Stimulated activated CD8-positive, alpha-beta memory T cell treated with anti-CD3 and anti-CD28 coated beads, Interleukin-4, amount 100 ng/mL, for 48 hours (primary cell): Measurements from ENCODE around the gene TIMD4.

Experiments used
- DNase-seq: peaks from one replicate; pipeline ENCODE4 v3.0.0-alpha.2; 2020

The TIMD4 gene

DNA sequence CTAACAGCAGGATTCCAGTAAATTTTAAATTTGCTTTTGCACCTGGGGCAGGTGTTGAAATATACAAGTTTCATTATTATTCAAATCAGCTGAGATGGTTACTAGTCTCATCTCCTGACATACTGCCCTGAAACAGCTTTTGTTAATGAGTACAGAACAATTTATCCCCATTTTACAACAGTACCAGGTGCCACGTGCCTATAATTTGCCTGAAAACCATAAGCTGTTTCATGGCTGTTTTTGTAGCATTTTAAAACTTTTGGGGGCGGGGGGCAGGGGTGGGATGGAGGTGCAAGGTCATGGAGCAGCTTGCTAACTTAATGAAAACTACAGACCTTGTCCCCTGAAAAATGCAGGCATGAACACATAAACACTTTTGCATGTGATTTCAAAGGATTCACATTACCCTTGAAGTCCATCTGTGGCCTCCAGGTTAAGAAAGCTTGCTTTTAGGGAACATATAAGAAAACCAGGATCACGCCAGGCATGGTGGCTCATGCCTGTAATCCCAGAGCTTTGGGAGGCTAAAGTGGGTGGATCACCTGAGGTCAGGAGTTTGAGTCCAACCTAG lies 42.1 kb downstream of the TIMD4 start:
- DNase-seq = no peak

GRCh38 chr5:156920042-156920860 lies 42.8 kb downstream of the TIMD4 start:
- peak; percentile 84 for DNase-seq

GRCh38 chr5:156918311-156918845 lies 44.6 kb downstream of the TIMD4 start:
- no peak for DNase-seq

DNA sequence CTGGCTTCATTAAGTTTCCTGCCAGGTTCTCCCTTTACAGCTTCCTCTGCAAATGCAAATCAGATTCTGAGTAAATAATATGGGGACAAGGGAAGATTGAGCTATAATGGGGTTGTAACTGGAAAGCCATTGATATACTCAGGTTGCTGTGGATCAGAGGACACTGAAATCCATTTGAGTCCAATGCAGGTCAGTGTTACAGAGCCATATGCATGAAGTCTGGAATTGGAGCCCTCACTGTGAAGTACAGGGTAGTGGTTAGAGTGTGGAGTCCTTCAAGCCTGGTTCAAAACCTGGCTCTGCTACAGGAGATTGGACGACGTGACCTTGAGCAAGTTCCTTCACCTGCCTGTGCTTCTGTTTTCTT lies 48.7 kb downstream of the TIMD4 start:
- DNase-seq = no peak

GRCh38 chr5:156913719-156914370 lies 49.2 kb downstream of the TIMD4 start:
- no peak for DNase-seq

DNA sequence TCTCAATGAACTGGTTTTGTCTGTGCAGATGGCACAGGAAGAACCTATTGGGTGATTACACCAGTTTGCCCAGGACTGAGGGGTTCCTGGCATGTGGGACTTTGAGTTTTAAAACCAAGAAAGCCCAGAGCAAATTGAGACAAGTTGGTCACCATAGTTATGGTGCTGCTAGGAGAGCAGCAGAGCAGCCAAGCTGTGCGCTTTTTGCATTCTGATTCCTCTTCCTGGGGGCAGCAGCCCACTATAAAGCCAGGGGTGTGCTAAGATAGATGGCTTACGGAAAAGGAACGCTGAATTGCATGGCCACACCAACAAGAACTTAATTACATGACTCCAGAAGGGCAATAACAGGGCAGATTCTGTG lies 49.7 kb downstream of the TIMD4 start:
- no peak for DNase-seq

DNA sequence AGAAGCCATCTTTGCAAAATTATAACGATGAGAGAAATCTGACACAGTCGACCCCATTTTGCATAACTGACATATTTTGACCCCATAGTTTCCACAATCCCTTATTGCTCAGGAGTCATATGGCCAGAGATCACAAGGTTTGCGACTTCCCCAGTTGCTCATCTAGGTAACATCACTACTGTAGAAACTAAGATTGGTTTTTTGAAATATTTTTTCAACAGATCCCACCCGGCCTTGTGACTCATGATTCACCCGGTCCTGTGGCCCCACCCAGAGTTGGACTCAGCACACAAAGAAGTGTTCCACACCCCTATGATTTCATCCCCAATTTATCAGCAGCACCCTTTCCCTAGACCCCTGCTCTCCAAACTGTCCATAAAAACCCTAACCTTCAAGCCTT lies 50.2 kb downstream of the TIMD4 start:
- DNase-seq = no peak

GRCh38 chr5:156909180-156909579 lies 53.8 kb downstream of the TIMD4 start:
- DNase-seq = no peak

DNA sequence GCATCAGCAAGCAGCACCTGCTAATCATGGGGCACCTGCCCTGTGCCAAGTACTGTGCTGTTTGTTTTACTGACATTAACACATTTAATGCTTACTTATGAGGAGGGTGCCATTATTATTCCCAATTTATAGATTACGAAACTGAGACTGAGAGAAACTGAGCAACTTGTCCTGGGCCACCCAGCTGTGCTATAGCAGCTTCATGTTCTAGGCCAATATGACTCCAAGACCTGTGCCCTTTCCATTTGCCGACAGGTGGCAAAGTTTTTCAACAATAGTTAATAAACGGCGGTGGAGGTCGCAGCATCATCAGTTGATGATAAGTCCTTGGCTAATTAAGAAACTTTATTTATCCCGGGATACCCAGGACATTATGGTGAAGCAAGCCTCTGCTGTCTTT lies 55.4 kb downstream of the TIMD4 start:
- DNase-seq = no peak

DNA sequence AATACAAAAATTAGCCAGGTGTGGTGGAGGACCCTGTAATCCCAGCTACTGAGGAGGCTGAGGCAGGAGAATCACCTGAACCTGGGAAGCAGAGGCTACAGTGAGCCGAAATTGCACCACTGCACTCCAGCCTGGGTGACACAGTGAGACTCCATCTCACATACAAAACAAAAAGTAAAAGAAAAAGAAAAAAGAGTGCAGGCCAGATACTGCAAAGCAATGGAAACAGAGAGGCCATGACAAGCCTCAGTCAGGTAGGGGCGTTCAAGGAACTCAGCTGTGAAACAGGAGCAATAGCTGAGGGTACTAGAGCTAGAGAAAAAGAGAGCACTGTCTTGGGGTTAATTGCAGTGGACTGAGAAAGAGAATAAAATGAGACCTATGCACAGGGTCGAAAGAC lies 56.2 kb downstream of the TIMD4 start:
- no peak for DNase-seq

DNA sequence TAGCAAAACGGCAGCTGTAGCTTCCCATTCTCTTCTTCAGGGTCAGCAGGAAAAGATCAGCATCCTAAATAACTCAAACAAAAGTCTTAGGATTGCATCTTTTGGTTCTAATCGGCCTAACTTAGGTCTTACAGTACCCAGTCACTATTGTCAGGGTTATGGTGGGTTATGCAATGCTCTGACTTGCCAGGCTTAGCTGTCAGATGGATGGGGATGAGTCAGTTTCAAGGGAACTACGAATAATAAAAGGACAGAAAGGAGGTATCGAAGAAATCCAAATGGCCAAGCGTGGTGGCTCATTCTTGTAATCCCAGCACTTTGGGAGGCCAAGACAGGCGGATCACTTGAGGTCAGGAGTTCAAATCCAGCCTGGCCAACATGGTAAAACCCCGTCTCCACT lies 66.5 kb downstream of the TIMD4 start:
- no peak for DNase-seq

- DNase-seq = no peak
Observed at GRCh38 chr5:156893517-156893916, 69.5 kb downstream of the TIMD4 start.

DNA sequence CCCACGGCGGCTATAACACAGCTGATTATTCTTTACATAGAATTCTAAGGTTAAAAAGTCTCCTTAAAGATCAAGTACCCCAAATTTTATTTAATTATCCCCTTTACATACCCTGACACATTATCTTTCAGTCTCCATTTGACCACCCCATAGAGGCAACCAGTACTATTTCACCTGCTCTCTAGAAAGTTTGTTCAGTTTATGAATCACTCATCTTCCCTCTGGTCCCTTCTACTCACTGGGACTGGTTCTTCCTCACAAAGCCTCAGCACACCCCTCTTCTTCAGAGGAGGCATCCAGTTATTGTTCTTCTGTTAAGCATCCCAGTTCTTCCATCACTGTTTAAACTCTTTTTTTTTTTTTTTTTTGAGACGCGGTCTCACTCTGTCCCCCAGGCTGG lies 70.2 kb downstream of the TIMD4 start:
- DNase-seq = no peak

DNA sequence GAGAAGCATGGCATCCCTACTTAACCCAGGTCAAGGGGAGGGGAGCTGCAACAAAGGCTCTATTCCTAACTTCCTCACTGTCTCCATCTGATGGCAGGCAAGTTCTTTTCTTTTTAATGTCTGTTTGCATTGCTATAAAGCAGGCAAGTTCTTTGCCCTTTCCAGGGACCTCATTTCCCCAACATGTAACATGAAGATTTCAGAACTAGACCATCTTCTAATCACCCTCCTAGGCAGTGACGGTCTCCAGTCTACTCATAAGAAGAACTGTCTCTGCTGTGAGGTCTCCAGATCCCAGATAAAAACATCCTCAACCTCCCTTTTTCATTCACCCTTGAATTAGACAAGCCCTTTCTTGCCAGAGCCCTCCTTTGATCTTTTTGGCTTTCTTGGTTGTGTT lies 70.8 kb downstream of the TIMD4 start:
- no peak for DNase-seq

GRCh38 chr5:156888520-156888919 lies 74.5 kb downstream of the TIMD4 start:
- no peak for DNase-seq

DNA sequence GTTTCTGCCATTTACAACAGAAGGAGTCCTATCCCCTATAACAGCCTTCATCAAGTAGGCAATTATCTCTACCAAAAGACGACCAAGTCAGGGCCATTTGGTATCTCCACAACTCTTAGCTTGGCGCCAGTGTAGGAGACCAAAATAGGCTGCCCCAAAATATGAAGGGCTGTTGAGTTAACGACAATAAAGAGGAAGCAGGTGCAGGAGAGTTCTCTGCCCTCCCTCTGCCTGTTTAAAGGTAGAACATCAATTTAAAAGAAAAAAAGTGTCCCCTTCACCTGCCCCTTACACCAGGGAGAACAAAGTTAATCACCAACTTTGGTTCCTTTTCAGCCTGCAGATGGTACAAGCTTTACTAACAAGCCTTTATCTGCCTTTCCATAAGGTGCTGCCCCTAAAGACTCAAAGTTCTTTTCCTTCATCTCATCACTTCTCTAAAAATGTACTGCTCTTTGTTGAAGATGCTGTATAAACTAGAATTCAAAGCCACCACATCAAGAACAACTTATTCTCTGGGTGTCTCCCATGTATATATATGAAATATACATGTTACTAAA lies 79.6 kb downstream of the TIMD4 start:
- no peak for DNase-seq

DNA sequence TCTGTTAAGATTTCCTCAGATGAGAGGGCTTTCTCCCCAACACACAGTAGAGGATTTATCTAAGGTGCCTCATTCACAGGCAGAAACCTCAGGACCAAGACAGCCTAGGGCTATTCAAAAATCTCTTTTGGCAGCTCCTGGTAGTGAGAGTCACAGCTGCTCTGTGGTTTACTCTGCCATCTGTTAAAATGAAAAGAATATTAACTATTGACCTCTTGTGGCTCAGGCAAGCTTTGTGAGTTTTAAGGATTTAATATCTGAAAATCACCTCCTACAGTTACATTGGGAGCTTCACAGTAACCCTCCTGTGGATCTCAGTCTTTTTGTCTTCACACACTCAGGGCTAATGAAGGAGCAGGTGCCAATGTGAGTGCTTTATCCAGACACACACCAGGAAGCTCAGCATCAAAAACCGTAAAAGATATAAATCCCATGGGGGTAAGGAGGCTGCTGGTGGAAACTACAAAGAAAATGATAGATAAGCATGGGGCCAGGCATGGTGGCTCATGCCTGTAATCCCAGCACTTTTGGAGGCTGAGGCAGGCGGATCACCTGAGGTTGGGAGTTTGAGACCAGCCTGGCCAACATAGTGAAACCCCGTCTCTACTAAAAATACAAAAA lies 83.3 kb downstream of the TIMD4 start:
- no peak for DNase-seq

DNA sequence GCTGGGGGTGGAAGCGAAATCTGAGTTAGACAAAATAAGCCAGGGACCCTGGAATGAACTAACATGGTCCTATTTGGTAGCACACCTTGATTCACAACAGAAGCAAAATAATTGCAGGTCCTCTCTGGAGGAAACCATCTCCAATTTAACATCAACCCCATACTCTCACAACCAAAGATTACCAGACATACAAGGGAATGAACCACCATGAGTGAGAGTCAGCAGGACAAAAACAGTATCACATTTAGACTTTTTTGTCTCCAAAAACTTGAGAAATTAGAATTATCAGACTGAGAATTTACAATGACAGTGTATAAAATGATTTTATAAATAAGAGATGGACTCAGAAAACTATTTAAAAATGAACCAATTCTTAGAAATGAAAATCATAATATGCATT lies 91.8 kb downstream of the TIMD4 start:
- DNase-seq = no peak

DNA sequence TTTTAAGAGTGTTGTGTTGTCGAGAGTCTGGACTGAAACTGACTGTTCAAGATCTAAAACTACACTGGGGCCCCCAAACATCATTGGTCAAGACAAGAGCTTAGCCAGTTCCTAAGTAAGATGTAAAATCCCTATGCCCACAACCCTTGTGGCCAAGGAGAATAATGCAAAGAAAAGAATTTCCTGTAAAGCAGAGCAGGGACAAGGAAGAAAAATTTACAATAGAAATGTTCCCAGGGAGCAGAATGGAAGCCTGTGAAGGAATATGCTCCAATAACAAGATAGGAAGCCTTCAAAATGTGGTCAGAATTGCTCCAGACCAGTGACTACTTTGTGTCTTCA lies 92.6 kb downstream of the TIMD4 start:
- no peak for DNase-seq
